B cell (primary cell): ENCODE results near the gene CHIT1. TPM values are rescaled to one million over a fixed set of nuclear protein-coding genes. Genes with fewer than 3 reads are reported as not detected.
A peak's percentile ranks its signal among the peaks of the same experiment; 100 is the strongest.

Experiments used
- ATAC-seq: fragments of 200-7000 bp; cut with Tn5 transposase; one replicate; pipeline ENCODE4 v1.10.0; 2021; ENCODE audit warnings: low read depth, mild to moderate bottlenecking, moderate number of reproducible peaks, moderate library complexity
- CTCF ChIA-PET: fragments of 350-600 bp; sonication (Branson Sonifier 250); formaldehyde crosslinking; loops from one replicate; lab custom pipeline; 2021; ENCODE audit warnings: antibody characterized with exemption, inconsistent platforms; lab: Charles Lee
- POLR2A ChIA-PET: fragments of 350-600 bp; sonication (Branson Sonifier 250); formaldehyde crosslinking; loops from one replicate; lab custom pipeline; 2021; ENCODE audit warnings: antibody characterized with exemption; lab: Charles Lee
- DNase-seq: peaks from one replicate; pipeline ENCODE4 v3.0.0; 2013
- H2AFZ ChIP-seq: 2 replicates; pipeline ENCODE4 v1.6.1; 2012; ENCODE audit warnings: mild to moderate bottlenecking, low read depth, low read length; ENCODE audit not compliant: insufficient read depth, poor library complexity, severe bottlenecking
- H3K27ac ChIP-seq, 2 donors: 1 replicate in 1 of 2; 2 replicates in 1 of 2; pipeline ENCODE4 v1.5.1; 2012 to 2013; ENCODE audit warnings: low read length in 2 of 2, mild to moderate bottlenecking in 2 of 2, moderate library complexity in 1 of 2
- H3K27me3 ChIP-seq, 4 experiments: fragments of 200-600 bp in 1 of 4; sonication (generic) in 1 of 4; replicated peaks in 1 of 4; 1 replicate in 2 of 4; 2 replicates in 2 of 4; pipeline versions ENCODE4 v1.6.1 to v1.7.0; 2013 to 2016; ENCODE audit warnings: low read length in 3 of 4, mild to moderate bottlenecking in 2 of 4, mixed read lengths in 1 of 4, moderate library complexity in 1 of 4; ENCODE audit not compliant: insufficient read depth in 4 of 4, control insufficient read depth in 3 of 4; ENCODE audit errors: control extremely low read depth in 1 of 4
- H3K36me3 ChIP-seq, 2 experiments: replicated peaks in 1 of 2; 1 replicate in 1 of 2; 2 replicates in 1 of 2; pipeline versions ENCODE4 v1.6.1 to v1.7.1; 2013; ENCODE audit warnings: low read length in 1 of 2; ENCODE audit not compliant: insufficient read depth in 2 of 2, control insufficient read depth in 1 of 2; ENCODE audit errors: control extremely low read depth in 1 of 2, extremely low read depth in 1 of 2
- H3K4me1 ChIP-seq, 2 donors: fragments of 200-600 bp in 1 of 2; sonication (generic) in 1 of 2; 1 replicate in 1 of 2; 2 replicates in 1 of 2; pipeline versions ENCODE4 v1.5.1 to v1.6.1; 2013 to 2017; ENCODE audit warnings: low read length in 2 of 2; ENCODE audit not compliant: control insufficient read depth in 2 of 2, insufficient read depth in 2 of 2
- H3K4me2 ChIP-seq: replicated peaks from 2 replicates; pipeline ENCODE3; 2012; ENCODE audit warnings: mild to moderate bottlenecking, low read depth, low read length; ENCODE audit not compliant: poor library complexity, severe bottlenecking
- H3K4me3 ChIP-seq, 5 experiments: fragments of 200-600 bp in 1 of 5; sonication (generic) in 1 of 5; 1 replicate in 3 of 5; 2 replicates in 2 of 5; pipeline versions ENCODE4 v1.5.1 to v1.7.0; 2011 to 2016; ENCODE audit warnings: low read length in 4 of 5, mild to moderate bottlenecking in 4 of 5, low read depth in 2 of 5, control low read depth in 1 of 5, moderate library complexity in 1 of 5; ENCODE audit not compliant: insufficient read depth in 1 of 5; ENCODE audit errors: control extremely low read depth in 1 of 5, extremely low read depth in 1 of 5
- H3K79me2 ChIP-seq: fragments of 200-600 bp; sonication (generic); one replicate; pipeline ENCODE4 v1.6.0; 2016; ENCODE audit warnings: low read length; ENCODE audit not compliant: control insufficient read depth, insufficient read depth
- H3K9ac ChIP-seq: fragments of 200-600 bp; sonication (generic); 2 replicates; pipeline ENCODE4 v1.6.1; 2017; ENCODE audit warnings: mild to moderate bottlenecking, low read length, moderate library complexity
- H3K9me3 ChIP-seq, 3 donors: one replicate each; pipeline versions ENCODE4 v1.6.1 to v1.7.1; 2013; ENCODE audit warnings: low read length in 2 of 3; ENCODE audit not compliant: control insufficient read depth in 2 of 3, insufficient read depth in 1 of 3; ENCODE audit errors: control extremely low read depth in 1 of 3
- H4K20me1 ChIP-seq: 2 replicates; pipeline ENCODE4 v1.6.0; 2012; ENCODE audit warnings: mild to moderate bottlenecking, low read length; ENCODE audit not compliant: insufficient read depth, control insufficient read depth, poor library complexity, severe bottlenecking
- H3K27ac Mint-ChIP-seq: one replicate; pipeline ENCODE4 v1.8.0; 2021; ENCODE audit warnings: mixed read lengths
- H3K27me3 Mint-ChIP-seq: one replicate; pipeline ENCODE4 v1.8.0; 2021; ENCODE audit warnings: mixed read lengths
- H3K4me1 Mint-ChIP-seq: one replicate; pipeline ENCODE4 v1.8.0; 2021; ENCODE audit warnings: mixed read lengths
- H3K4me3 Mint-ChIP-seq: one replicate; pipeline ENCODE4 v1.8.0; 2021; ENCODE audit warnings: mixed read lengths
- H3K9me3 Mint-ChIP-seq: one replicate; pipeline ENCODE4 v1.8.0; 2022; ENCODE audit warnings: mixed read lengths; ENCODE audit not compliant: insufficient read depth
- CTCF ChIP-seq: fragments of 200-600 bp; IDR thresholded peaks from one replicate; pipeline ENCODE4 v1.8.0; 2022; ENCODE audit warnings: antibody characterized with exemption, mild to moderate bottlenecking
- EZH2 ChIP-seq: IDR thresholded peaks from 2 replicates; pipeline ENCODE4 v1.6.1; 2012; ENCODE audit warnings: borderline replicate concordance, low read depth, mild to moderate bottlenecking, moderate library complexity, low read length; ENCODE audit not compliant: insufficient read depth, poor library complexity, severe bottlenecking
- WGBS: methylation state at CpG from one replicate; pipeline ENCODE4 v1.1.5; 2013; ENCODE audit warnings: missing lambda C conversion rate; ENCODE audit not compliant: insufficient coverage; 5-methylcytosine and 5-hydroxymethylcytosine counted together
- intact Hi-C: fragments of 100-400 bp; cut with micrococcal nuclease; formaldehyde crosslinking; loops from one replicate; pipeline ENCODE4 v1.10.0; 2022
- polyA plus RNA-seq: library from polyadenylated mRNA; depleted of rRNA; stranded (reverse); fragments of >200 nt; gene quantifications from 2 replicates; pipeline ENCODE4 v1.2.3, GENCODE V29; 2012
- total RNA-seq, 2 donors: library from RNA; stranded (reverse); fragments of 120-200 nt in 1 of 2; gene quantifications; 1 replicate in 1 of 2; 2 replicates in 1 of 2; pipeline versions ENCODE4 v1.2.3 to v1.2.4, GENCODE V29; 2013 to 2022

The CHIT1 gene
- total and polyA plus RNA-seq, 2 donors (not counting 1 experiment from before 2014, with no cell fraction given) = 2.0 to 8.2 TPM

- H3K4me1 ChIP-seq = peaks cover 0 to 8% of the 10 kb centered on the region in 2 donors
- no peak for TF ChIP-seq CTCF
- no peak for TF ChIP-seq EZH2
- WGBS = 44% methylated on average over 1 of the region's 5 CpGs
- H3K27ac ChIP-seq = no peak overlapping the region
- ChIA-PET CTCF (interaction anchor here (1.6 to 2.6 kb wide), 2 partner anchors 42 to 134 kb away, joined by 5 to 18 read pairs; no protein-coding TSS in a partner anchor), POLR2A (no interaction called here)
- Mint-ChIP-seq H3K4me3 (no peak overlapping the region), H3K27ac (no peak overlapping the region), H3K27me3 (peaks cover 7% of the 10 kb centered on the region), H3K4me1 (peaks cover 1% of the 10 kb centered on the region), H3K9me3 (no peaks in the 10 kb centered on the region)
- H3K9me3 ChIP-seq = peaks cover 0 to 7% (median 0%) of the 10 kb centered on the region in 3 donors
- no peak overlapping the region for H3K9ac ChIP-seq
- no peaks in the 10 kb centered on the region for H3K79me2 ChIP-seq
- intact Hi-C loops = no loop called here
- H3K36me3 ChIP-seq = no peaks in the 10 kb centered on the region
- ATAC-seq (peak; percentile 54), DNase-seq (no peak)
- H4K20me1 ChIP-seq = no peaks in the 10 kb centered on the region
- H3K4me3 ChIP-seq = no peak overlapping the region
- H3K27me3 ChIP-seq = peaks cover 0 to 6% (median 0%) of the 10 kb centered on the region in 4 experiments
- no peak overlapping the region for H2AFZ ChIP-seq
- H3K4me2 ChIP-seq = no peak overlapping the region
Observed at GRCh38 chr1:203173566-203173965, 55.9 kb downstream of the CHIT1 start.

- no peaks in the 10 kb centered on the region for H4K20me1 ChIP-seq
- H3K4me2 ChIP-seq = no peak overlapping the region
- H3K9me3 ChIP-seq = peaks cover 0 to 7% (median 0%) of the 10 kb centered on the region in 3 donors
- no peak overlapping the region for H3K4me3 ChIP-seq
- POLR2A ChIA-PET = no interaction called here
- no peaks in the 10 kb centered on the region for H3K79me2 ChIP-seq
- no peaks in the 10 kb centered on the region for H3K9me3 Mint-ChIP-seq
- H3K27ac ChIP-seq = no peak overlapping the region
- H2AFZ ChIP-seq = no peak overlapping the region
- CTCF ChIA-PET = interaction anchor here (0.7 to 2.6 kb wide), 5 partner anchors 9 to 554 kb away, joined by 3 to 18 read pairs (median 3); no protein-coding TSS in a partner anchor
- H3K27me3 ChIP-seq = peaks cover 0 to 6% (median 0%) of the 10 kb centered on the region in 4 experiments
- peaks cover 7% of the 10 kb centered on the region for H3K27me3 Mint-ChIP-seq
- TF ChIP-seq CTCF (no peak), EZH2 (no peak)
- no peaks in the 10 kb centered on the region for H3K36me3 ChIP-seq
- H3K4me1 ChIP-seq = peaks cover 0 to 8% of the 10 kb centered on the region in 2 donors
- WGBS = 60% methylated on average over 2 of the region's 2 CpGs
- intact Hi-C loops = no loop called here
- H3K27ac Mint-ChIP-seq = no peak overlapping the region
- no peak for ATAC-seq
- H3K4me3 Mint-ChIP-seq = no peak overlapping the region
- no peak for DNase-seq
- no peak overlapping the region for H3K9ac ChIP-seq
- peaks cover 1% of the 10 kb centered on the region for H3K4me1 Mint-ChIP-seq
Observed at GRCh38 chr1:203173011-203173555, 56.4 kb downstream of the CHIT1 start.
